ENCODE results near the gene PROSER3.
A peak's percentile ranks its signal among the peaks of the same experiment; 100 is the strongest.

PROSER3 gene

GRCh38 chr19:35755131-35755549 is 2.8 kb upstream of the PROSER3 start:
- no peak for DNase-seq (ENCODE audit: low read depth)
- TF ChIP-seq POLR2A (IDR thresholded peaks at IDR 0.05; ENCODE audit: extremely low read depth, insufficient read length) (no peak), MAX (IDR thresholded peaks at IDR 0.05; ENCODE audit: low read depth, low read length) (no peak), MYC (IDR thresholded peaks at IDR 0.05; ENCODE audit: low read depth, low read length) (no peak), CTCF (IDR thresholded peaks at IDR 0.05; ENCODE audit: low read depth, low read length) (no peak)
- H3K4me3 ChIP-seq (ENCODE audit: low read depth, low read length) = no peak overlapping the region

GRCh38 chr19:35755550-35756376 is 2.2 kb upstream of the PROSER3 start:
- no peak for TF ChIP-seq MYC (IDR thresholded peaks at IDR 0.05; ENCODE audit: low read depth, low read length)
- no peak for TF ChIP-seq MAX (IDR thresholded peaks at IDR 0.05; ENCODE audit: low read depth, low read length)
- no peak for TF ChIP-seq POLR2A (IDR thresholded peaks at IDR 0.05; ENCODE audit: extremely low read depth, insufficient read length)
- no peak for TF ChIP-seq CTCF (IDR thresholded peaks at IDR 0.05; ENCODE audit: low read depth, low read length)
- no peak for DNase-seq (ENCODE audit: low read depth)
- no peak overlapping the region for H3K4me3 ChIP-seq (ENCODE audit: low read depth, low read length)

- DNase-seq (ENCODE audit: low read depth) = no peak
- TF ChIP-seq POLR2A (IDR thresholded peaks at IDR 0.05; ENCODE audit: extremely low read depth, insufficient read length) (no peak), MAX (IDR thresholded peaks at IDR 0.05; ENCODE audit: low read depth, low read length) (no peak), CTCF (IDR thresholded peaks at IDR 0.05; ENCODE audit: low read depth, low read length) (no peak)
- H3K4me3 ChIP-seq (ENCODE audit: low read depth, low read length) = peak within 1 kb of the TSS; percentile 48
Observed at GRCh38 chr19:35756377-35757230, 1.4 kb upstream of the PROSER3 start, which contains the start of gene HSPB6. HSPB6 (minus strand) TSS chr19:35757029; CDS start chr19:35757008, 21 bp downstream.

GRCh38 chr19:35757231-35757748 is 686 bp upstream of the PROSER3 start:
- TF ChIP-seq CTCF (IDR thresholded peaks at IDR 0.05; ENCODE audit: low read depth, low read length) (no peak), POLR2A (IDR thresholded peaks at IDR 0.05; ENCODE audit: extremely low read depth, insufficient read length) (no peak), MAX (IDR thresholded peaks at IDR 0.05; ENCODE audit: low read depth, low read length) (no peak), MYC (IDR thresholded peaks at IDR 0.05; ENCODE audit: low read depth, low read length) (no peak)
- peak; percentile 74 for DNase-seq (ENCODE audit: low read depth)
- H3K4me3 ChIP-seq (ENCODE audit: low read depth, low read length) = peak overlapping the region; percentile 48

DNA sequence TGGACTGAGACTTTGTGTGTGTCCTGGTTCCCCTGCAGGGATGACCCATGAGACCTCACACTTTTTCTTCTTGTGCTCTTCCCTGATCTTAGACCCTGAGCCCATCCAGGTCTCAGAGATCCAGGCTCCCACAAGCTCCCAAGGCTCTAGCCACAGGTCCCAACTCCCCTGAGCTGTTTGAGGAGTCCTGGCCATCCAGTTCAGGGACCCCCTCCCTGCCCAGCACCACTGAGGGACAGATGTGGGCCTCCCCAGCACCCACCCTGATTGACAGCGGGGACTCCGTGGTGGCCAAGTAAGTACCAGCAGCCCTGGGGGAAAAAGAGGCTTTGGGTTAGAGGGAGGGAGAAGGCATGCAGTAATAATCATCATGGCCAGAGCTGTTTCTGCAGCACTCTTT is 1.7 kb downstream of the PROSER3 start:
- H3K4me3 ChIP-seq (ENCODE audit: low read depth, low read length) = no peak overlapping the region

More for the DNA sequence above, 1.7 kb downstream of the PROSER3 start:
- DNase-seq (ENCODE audit: low read depth) = no peak
- TF ChIP-seq MYC (IDR thresholded peaks at IDR 0.05; ENCODE audit: low read depth, low read length) (no peak), POLR2A (IDR thresholded peaks at IDR 0.05; ENCODE audit: extremely low read depth, insufficient read length) (no peak), MAX (IDR thresholded peaks at IDR 0.05; ENCODE audit: low read depth, low read length) (no peak), CTCF (IDR thresholded peaks at IDR 0.05; ENCODE audit: low read depth, low read length) (no peak)

All from NB4 (cell line).